ENCODE measurements around the gene LYPD6B.
A peak's percentile ranks its signal among the peaks of the same experiment; 100 is the strongest.
"Not testable (repeated sequence)": the region's sequence is repeated elsewhere in the genome, so short reads cannot be mapped to it uniquely, and the experiment has no call there.

The LYPD6B gene

DNA sequence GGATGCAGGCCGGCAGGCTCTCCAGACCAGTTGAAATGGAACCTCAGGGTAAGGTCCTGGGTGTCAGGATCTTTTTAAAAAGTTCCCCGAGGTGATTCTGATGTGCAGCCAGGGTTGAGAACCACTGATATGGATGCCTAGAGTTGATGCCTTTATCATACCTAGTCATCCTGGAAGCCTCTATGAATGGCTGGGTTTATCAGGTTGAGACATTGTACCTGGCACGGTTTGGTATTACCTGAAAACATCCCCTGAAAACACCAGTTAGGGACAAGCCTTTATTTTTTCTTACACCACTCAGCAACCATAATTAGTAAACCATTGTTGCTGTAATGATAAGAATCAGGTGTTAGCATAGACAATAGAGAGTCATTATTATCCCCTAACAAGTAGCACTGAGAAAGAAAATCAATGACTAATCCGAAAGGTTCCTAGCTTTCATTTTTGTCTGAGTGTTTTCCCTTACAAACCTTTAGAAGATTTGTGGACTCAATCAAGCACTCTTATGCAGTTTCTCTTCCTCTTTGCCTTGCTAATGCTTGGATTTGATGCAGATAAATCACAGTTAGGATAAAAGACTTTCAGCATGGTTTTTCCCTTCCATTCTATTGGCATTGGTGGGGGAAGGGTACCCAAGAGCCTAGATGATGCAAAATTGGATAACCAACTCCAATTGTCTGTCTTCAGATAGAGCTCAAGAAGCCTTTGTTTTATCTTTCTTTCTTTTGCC lies 175.4 kb downstream of the LYPD6B start:
- DNase-seq (ENCODE audit: low spot score): no peak

DNA sequence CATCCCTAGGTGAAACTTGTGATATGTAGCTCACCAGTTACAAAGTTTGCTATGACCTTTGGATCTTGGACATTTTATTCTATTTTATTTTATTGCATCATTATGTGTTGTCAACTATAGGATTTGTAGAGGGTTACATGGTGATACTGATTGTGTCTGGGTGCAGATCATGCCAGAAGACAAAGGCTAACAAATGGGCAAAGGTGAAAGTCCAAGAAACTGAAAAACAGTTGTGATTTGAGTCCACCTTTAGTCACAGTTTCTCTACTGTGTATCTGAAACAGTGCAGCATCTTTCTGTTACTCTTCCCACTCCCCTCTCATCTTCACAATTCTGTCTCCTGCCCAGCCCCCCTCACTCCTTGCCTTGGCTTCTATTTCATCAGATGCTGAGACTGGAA lies 180.0 kb downstream of the LYPD6B start:
- DNase-seq (ENCODE audit: low spot score): peak; percentile 2

- no peak for DNase-seq (ENCODE audit: low spot score)
Measured at GRCh38 chr2:149219856-149220255, 181.4 kb downstream of the LYPD6B start.

GRCh38 chr2:149221002-149221401 lies 182.5 kb downstream of the LYPD6B start:
- DNase-seq (ENCODE audit: low spot score): no peak

GRCh38 chr2:149221898-149222297 lies 183.4 kb downstream of the LYPD6B start:
- DNase-seq (ENCODE audit: low spot score): no peak

GRCh38 chr2:149223472-149224095 lies 185.1 kb downstream of the LYPD6B start:
- no peak for DNase-seq (ENCODE audit: low spot score)

DNA sequence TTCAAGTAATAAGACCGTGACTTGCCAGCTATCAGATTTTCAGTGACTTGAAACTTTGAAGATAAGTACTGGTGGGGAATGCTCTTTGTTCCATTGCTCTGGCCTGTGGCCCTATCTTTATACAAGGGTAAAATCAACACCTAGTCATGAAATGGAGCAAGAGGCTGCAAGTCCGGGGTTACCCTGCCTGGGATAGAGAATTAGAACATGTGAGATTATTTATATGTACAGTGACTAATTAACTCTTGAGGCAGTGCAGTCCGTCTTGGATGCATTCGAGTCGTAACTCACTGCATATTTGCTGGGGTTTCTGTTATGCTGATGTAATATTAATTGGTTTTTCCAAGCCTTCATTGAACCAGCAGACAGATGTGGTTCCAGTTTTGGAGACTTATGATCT lies 186.0 kb downstream of the LYPD6B start:
- no peak for DNase-seq (ENCODE audit: low spot score)

- no peak for DNase-seq (ENCODE audit: low spot score)
Measured at GRCh38 chr2:149225446-149225845, 186.9 kb downstream of the LYPD6B start.

DNA sequence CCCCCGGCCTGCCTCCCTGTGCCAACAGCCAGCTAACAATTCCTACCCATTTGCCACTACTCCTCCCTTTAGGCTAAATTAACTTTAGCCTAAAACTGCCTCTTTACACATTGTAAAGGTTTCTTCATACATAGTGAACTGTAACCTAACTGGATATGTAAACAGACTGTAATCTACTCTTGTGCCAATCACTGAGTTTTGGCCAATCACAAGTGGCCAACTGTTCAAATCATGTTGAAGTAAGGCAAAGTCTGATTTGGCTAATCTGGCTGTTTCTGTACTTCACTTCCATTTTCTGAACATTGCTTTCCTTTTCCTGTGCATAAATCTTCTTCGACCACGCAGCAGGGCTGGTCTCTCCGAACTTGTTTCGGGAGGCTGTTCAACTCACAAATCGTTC lies 188.3 kb downstream of the LYPD6B start:
- DNase-seq (ENCODE audit: low spot score): no peak

- DNase-seq (ENCODE audit: low spot score): no peak
Measured at GRCh38 chr2:149235816-149236375, 197.4 kb downstream of the LYPD6B start.

- DNase-seq (ENCODE audit: low spot score): no peak
Measured at GRCh38 chr2:149236410-149236809, 197.9 kb downstream of the LYPD6B start.

DNA sequence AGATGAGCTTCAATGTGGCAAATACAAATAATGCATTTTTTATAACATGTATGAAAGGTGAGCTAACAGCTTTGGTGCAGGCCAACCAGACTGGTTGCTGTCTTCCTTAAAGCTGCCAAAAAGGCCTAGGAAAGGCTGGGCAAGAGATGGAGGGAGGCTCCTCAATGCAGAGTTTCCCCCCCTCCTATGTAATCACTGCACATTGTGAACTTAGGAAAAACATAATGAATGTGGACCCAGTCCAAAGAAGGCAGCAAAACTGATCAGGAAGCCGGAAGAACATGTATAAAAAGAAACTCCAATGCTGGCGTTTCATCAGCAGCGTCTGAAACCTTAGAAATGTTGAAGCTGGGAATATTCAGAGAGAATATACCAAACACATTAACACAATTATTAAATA lies 207.7 kb downstream of the LYPD6B start:
- DNase-seq (ENCODE audit: low spot score): no peak

GRCh38 chr2:149251436-149251835 lies 212.9 kb downstream of the LYPD6B start:
- not testable (repeated sequence) for DNase-seq (ENCODE audit: low spot score)

DNA sequence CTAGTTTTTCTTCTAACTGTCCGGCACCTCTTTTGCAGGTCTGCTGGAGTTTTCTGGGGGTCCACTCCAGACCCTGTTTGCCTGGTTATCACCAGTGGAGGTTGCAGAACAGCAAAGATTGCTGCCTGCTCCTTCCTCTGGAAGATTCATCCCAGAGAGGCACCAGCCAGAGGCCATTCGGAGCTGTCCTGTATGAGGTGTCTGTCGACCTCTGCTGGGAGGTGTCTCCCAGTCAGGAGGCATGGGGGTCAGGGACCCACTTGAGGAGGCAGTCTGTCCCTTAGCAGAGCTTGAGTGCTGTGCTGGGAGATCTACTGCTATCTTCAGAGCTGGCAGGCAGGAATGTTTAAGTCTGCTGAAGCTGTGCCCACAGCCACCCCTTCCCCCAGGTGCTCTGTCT lies 218.4 kb downstream of the LYPD6B start:
- DNase-seq (ENCODE audit: low spot score): not testable (repeated sequence)

GRCh38 chr2:149258531-149258930 lies 220.0 kb downstream of the LYPD6B start:
- no peak for DNase-seq (ENCODE audit: low spot score)

DNA sequence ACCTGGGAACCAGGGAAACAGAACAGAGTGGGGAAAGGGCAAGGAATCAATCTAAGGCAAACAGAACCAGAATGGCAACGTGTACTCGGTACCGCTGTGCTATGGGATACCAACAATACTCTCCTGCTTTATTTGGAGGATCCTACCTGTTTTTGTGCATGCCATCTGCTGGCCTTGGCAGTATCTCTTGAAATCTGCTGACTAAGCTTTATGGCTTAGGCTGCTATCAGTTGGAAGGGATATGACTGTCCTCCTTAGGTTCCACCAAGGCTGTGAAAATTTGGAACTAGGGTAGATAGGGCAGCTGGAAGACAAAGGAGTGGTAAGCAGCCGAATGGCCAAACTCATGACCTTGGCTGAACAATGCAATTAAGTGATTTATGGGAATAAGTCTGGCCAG lies 220.6 kb downstream of the LYPD6B start:
- no peak for DNase-seq (ENCODE audit: low spot score)

DNA sequence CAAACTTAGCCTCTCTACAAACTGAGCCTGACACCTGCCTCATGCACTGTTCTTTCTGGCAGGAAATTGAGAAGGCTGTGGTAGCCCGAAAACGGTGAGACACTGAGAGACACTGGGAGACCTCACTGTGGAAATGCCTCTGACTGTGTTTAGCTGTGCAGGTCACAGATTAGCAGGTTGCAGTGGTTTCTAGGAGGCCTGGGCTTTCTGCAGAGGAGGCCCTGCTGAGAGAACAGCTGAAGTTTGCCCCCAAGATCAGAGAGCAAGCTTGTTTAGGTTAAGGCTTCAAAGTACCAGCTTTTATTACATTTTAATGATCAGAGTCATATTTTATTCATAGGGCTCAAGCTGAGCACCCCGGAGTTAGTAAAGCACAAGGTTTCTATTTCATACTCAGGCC lies 223.2 kb downstream of the LYPD6B start:
- DNase-seq (ENCODE audit: low spot score): no peak
